Small intestine (tissue), 7 donors: ENCODE data around the gene PTPN6. TPM values are rescaled to one million over a fixed set of nuclear protein-coding genes. Genes with fewer than 3 reads are reported as not detected.

Experiments
- DNase-seq, 2 donors: peaks; one replicate each; pipeline versions ENCODE4 v3.0.0 to v3.0.0-alpha.2; 2013
- FAIRE-seq: peaks from 2 replicates; lab custom pipeline; 2012; peaks lifted over from hg19 to GRCh38; lab: Jason Lieb, UNC
- H3K27ac ChIP-seq, 3 donors: one replicate each; pipeline ENCODE4 v1.5.1; 2013; ENCODE audit warnings: low read length in 2 of 3, mild to moderate bottlenecking in 2 of 3, control low read depth in 1 of 3, inconsistent platforms in 1 of 3, low read depth in 1 of 3, moderate library complexity in 1 of 3
- H3K27me3 ChIP-seq, 3 donors: one replicate each; pipeline ENCODE4 v1.6.1; 2013; ENCODE audit warnings: low read length in 3 of 3, inconsistent platforms in 1 of 3; ENCODE audit not compliant: control insufficient read depth in 3 of 3, insufficient read depth in 3 of 3
- H3K36me3 ChIP-seq, 3 donors: one replicate each; pipeline ENCODE4 v1.6.1; 2013; ENCODE audit warnings: low read length in 3 of 3, inconsistent platforms in 1 of 3, low read depth in 1 of 3, mild to moderate bottlenecking in 1 of 3, moderate library complexity in 1 of 3; ENCODE audit not compliant: control insufficient read depth in 3 of 3, insufficient read depth in 2 of 3
- H3K4me1 ChIP-seq, 3 donors: one replicate each; pipeline ENCODE4 v1.6.1; 2013; ENCODE audit warnings: low read length in 2 of 3, inconsistent platforms in 1 of 3, low read depth in 1 of 3, mild to moderate bottlenecking in 1 of 3, moderate library complexity in 1 of 3; ENCODE audit not compliant: control insufficient read depth in 3 of 3, insufficient read depth in 2 of 3
- H3K4me3 ChIP-seq, 3 donors: one replicate each; pipeline ENCODE4 v1.5.1; 2013; ENCODE audit warnings: low read length in 3 of 3, control low read depth in 1 of 3, inconsistent platforms in 1 of 3, low read depth in 1 of 3, mild to moderate bottlenecking in 1 of 3, moderate library complexity in 1 of 3
- H3K9me3 ChIP-seq, 2 donors: one replicate each; pipeline ENCODE4 v1.6.1; 2013; ENCODE audit warnings: low read depth in 1 of 2, low read length in 1 of 2; ENCODE audit not compliant: control insufficient read depth in 2 of 2, insufficient read depth in 1 of 2
- WGBS, 3 donors: extraction: QIAGEN DNeasy Blood & Tissue Kit; methylation state at CpG; one replicate each; pipeline ENCODE4 v1.1.7; 2013; 5-methylcytosine and 5-hydroxymethylcytosine counted together
- polyA plus RNA-seq, 4 donors: library from polyadenylated mRNA; stranded (reverse) in 3 of 4; unstranded in 1 of 4; fragments of 200-250 nt in 3 of 4; fragments of 120-200 nt in 1 of 4; gene quantifications; one replicate each; pipeline versions ENCODE4 v1.2.1 to v1.2.3, GENCODE V29; 2013
- donor health status: healthy with polysubstance abuse.
- donor health status: control.
- donor health status: control.
- donor health status: Bipolar disorder and iron deficiency.
- donor health status: healthy.

Gene PTPN6
- polyA plus RNA-seq, 4 donors, result 37.4 to 81.1 (median 58.7) TPM

DNA sequence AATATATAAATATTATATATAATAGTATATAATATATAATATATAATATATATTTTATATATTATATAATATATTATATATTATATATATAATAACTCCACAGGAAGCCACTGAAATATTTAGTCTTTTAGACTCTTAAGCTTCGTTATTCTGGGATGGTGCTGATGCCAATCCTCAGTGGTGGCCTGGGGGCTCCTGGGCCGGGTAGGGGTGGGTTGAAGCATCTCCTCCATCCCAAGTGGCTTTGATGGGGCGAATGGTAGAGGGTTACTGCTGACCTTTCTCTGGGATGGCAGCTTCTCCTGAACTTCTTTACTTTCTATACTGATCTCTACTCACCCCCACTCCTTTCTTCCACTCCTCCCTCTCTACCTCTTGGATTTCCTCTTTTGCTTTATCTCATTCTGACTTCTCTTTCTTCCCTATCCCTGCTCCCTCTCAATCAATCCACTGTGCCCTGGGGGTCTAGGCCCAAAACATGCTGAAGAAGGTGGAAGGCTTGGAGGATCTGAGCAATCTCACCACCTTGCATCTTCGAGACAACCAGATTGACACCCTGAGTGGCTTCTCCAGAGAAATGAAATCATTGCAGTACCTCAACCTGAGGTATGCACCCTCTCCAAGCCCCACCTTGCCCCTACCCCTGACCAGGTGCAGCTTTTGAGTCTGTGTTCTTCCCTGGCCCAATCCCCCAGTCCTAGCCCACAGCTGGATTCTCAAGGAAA lies 41.6 kb upstream of the PTPN6 start:
- DNase-seq, result no peak
- Histone ChIP-seq H3K4me1 (peaks cover 0 to 12% (median 0%) of the 10 kb centered on the region in 3 donors), H3K36me3 (peaks cover 0 to 7% (median 0%) of the 10 kb centered on the region in 3 donors), H3K27me3 (peaks cover 0 to 23% (median 0%) of the 10 kb centered on the region in 3 donors), H3K27ac (no peak overlapping the region), H3K9me3 (no peaks in the 10 kb centered on the region), H3K4me3 (no peak overlapping the region)
- WGBS, 3 donors, result 84 to 89% (median 88%) methylated on average over 4 of the region's 4 CpGs
- no peak for FAIRE-seq

GRCh38 chr12:6912164-6912935 lies 38.8 kb upstream of the PTPN6 start:
- Histone ChIP-seq H3K27me3 (peaks cover 0 to 35% (median 0%) of the 10 kb centered on the region in 3 donors), H3K36me3 (peaks cover 0 to 7% (median 0%) of the 10 kb centered on the region in 3 donors), H3K27ac (no peak overlapping the region), H3K9me3 (no peaks in the 10 kb centered on the region), H3K4me3 (no peak overlapping the region), H3K4me1 (peaks cover 0 to 13% (median 5%) of the 10 kb centered on the region in 3 donors)
- 82 to 90% (median 89%) methylated on average over 15 of the region's 15 CpGs for WGBS, 3 donors
- no peak for FAIRE-seq
- no peak for DNase-seq

DNA sequence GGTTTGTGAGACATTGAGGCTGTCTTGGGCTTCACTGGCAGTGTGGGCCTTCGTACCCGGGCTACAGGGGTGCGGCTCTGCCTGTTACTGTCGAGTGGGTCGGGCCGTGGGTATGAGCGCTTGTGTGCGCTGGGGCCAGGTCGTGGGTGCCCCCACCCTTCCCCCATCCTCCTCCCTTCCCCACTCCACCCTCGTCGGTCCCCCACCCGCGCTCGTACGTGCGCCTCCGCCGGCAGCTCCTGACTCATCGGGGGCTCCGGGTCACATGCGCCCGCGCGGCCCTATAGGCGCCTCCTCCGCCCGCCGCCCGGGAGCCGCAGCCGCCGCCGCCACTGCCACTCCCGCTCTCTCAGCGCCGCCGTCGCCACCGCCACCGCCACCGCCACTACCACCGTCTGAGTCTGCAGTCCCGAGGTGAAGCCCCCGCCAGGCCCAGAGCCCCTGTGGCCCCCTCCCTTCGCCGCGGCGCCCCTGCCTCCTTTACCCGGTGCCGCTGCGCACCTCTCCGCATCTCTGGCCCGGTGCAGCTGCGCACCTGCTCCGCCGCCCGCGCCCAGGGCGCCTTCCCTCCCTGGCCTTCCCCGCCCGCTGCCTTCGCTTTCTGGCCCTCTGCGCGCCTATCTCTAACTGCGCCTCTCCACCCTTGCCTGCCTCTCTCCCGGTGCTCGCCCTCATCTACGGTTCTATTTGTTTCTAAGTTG lies 36.8 kb upstream of the PTPN6 start, which contains the start of gene ENO2:
Gene ENO2, plus strand, starts transcription at position 335 of the 701 bp plus-strand sequence. CDS start 1,253 bp downstream, outside the sequence.
- H3K4me1 ChIP-seq, result peaks cover 0 to 13% (median 5%) of the 10 kb centered on the region in 3 donors
- peaks cover 0 to 35% (median 0%) of the 10 kb centered on the region in 3 donors for H3K27me3 ChIP-seq
- 0% methylated on average over 36 to 68 of the region's 68 CpGs for WGBS, 3 donors
- FAIRE-seq (no peak), DNase-seq (peak; percentile 56 to 74)
- H3K4me3 ChIP-seq, result peak within 1 kb of the TSS; percentile 23 to 58 (median 55)
- peaks cover 0 to 7% (median 0%) of the 10 kb centered on the region in 3 donors for H3K36me3 ChIP-seq
- peak within 1 kb of the TSS in 2 of 3 donors; percentile 59 to 82 for H3K27ac ChIP-seq
- no peaks in the 10 kb centered on the region for H3K9me3 ChIP-seq

DNA sequence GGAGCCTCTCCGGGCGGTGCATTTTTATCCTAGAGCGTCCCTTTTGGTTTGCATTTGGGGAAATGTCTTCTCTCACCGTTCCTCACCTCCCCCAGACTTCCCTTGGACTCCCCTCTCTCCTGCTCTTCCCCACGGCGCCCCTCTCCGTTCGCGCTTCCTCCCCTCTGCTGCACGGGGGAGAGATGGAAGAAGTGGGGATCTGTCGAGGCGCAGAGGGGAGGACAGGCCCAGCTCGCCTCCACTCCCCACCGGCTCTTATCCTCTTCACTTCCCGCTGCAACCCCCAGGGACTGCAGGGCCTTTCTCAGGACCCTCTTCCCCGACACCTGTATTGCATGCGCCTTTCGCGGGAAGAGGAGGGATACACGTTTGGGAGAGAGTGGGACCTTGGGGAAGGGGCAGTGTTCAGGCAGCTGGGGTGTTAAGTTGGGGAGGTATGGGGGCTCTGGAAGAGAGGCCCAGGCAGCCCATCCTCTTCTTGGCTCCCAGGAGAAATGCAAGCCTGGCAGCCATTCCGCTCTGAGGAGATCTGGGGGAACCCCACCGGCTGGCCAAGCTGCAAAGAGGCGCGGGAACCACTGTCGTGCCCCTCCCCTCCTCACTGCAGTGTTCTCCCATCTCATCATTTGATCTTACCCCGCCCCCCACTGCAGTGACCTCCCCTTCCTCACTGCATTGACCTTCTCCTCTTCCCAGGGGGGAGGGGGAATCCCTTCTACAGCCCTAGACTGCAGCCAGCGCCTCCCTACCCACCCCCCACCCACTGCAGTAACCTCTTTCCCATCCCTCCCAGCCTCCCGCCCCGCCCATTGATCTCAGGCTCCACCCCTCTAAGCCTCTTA lies 36.0 kb upstream of the PTPN6 start:
- DNase-seq, result no peak
- Histone ChIP-seq H3K36me3 (peaks cover 0 to 7% (median 0%) of the 10 kb centered on the region in 3 donors), H3K4me3 (peak overlapping the region; percentile 23 to 58 (median 55)), H3K27me3 (peaks cover 0 to 35% (median 0%) of the 10 kb centered on the region in 3 donors), H3K4me1 (peaks cover 0 to 13% (median 5%) of the 10 kb centered on the region in 3 donors), H3K27ac (peak overlapping the region in 1 of 3 donors; percentile 39), H3K9me3 (no peaks in the 10 kb centered on the region)
- FAIRE-seq, result no peak
- 13 to 20% (median 17%) methylated on average over 25 to 29 of the region's 29 CpGs for WGBS, 3 donors

GRCh38 chr12:6915789-6916285 lies 35.3 kb upstream of the PTPN6 start:
- Histone ChIP-seq H3K4me3 (no peak overlapping the region), H3K9me3 (no peaks in the 10 kb centered on the region), H3K36me3 (peaks cover 0 to 7% (median 0%) of the 10 kb centered on the region in 3 donors), H3K27me3 (peaks cover 0 to 35% (median 0%) of the 10 kb centered on the region in 3 donors), H3K4me1 (peaks cover 0 to 13% (median 5%) of the 10 kb centered on the region in 3 donors), H3K27ac (no peak overlapping the region)
- no peak for FAIRE-seq
- DNase-seq, result no peak
- WGBS, 3 donors, result 62 to 80% (median 80%) methylated on average over 14 of the region's 14 CpGs

DNA sequence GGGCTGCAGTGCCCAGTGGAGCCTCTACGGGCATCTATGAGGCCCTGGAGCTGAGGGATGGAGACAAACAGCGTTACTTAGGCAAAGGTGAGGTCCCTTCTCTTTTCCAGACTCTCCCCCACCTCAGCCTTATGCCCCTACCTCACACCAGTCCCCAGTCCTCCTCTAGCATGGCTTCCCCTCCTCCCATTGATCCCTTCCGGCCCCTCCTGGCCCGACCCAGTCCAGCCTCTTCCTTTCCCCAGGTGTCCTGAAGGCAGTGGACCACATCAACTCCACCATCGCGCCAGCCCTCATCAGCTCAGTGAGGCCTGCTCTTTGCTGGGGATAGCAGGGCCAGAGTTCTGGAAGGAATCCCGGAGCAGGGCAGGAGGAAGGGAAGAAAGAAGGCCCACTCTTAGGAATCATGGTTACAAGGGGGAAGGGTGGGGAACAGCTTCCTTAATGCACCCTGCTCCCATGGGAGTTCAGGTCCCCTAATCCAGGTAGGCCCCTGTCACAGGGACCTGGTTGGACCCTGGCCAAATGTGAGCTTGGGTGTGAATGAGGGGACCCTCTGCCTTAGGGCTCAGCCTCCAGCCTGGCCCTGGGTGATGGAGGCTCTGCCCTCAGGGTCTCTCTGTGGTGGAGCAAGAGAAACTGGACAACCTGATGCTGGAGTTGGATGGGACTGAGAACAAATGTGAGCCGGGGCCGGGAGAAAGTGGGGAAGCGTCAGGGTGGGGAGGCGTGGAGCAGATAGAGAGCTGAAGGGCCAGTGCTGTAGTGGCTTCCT lies 34.5 kb upstream of the PTPN6 start:
- H3K27ac ChIP-seq, result no peak overlapping the region
- FAIRE-seq, result no peak
- no peak overlapping the region for H3K4me3 ChIP-seq
- peaks cover 0 to 7% (median 0%) of the 10 kb centered on the region in 3 donors for H3K36me3 ChIP-seq
- peaks cover 0 to 35% (median 0%) of the 10 kb centered on the region in 3 donors for H3K27me3 ChIP-seq
- no peaks in the 10 kb centered on the region for H3K9me3 ChIP-seq
- no peak for DNase-seq
- peaks cover 0 to 13% (median 5%) of the 10 kb centered on the region in 3 donors for H3K4me1 ChIP-seq
- WGBS, 3 donors, result 93 to 95% (median 94%) methylated on average over 11 of the region's 11 CpGs
